Measurements from ENCODE around the gene PHF2. TPM values are rescaled to one million over a fixed set of nuclear protein-coding genes. Genes with fewer than 3 reads are reported as not detected.
A peak's percentile ranks its signal among the peaks of the same experiment; 100 is the strongest.

The PHF2 gene
- total RNA-seq, 1 experiment from 2014 or later = 10.6 TPM

- Histone ChIP-seq H3K4me3 (ENCODE audit: insufficient read depth, low read depth, low read length) (no peak overlapping the region), H3K27me3 (ENCODE audit: control insufficient read depth, insufficient read depth, low read length) (no peaks in the 10 kb centered on the region), H3K36me3 (replicated peaks; ENCODE audit: control insufficient read depth, insufficient read depth, low read length) (no peaks in the 10 kb centered on the region)
- no peak for DNase-seq
Observed at GRCh38 chr9:93613791-93614190, 37.4 kb downstream of the PHF2 start.

GRCh38 chr9:93614830-93615468, 38.6 kb downstream of the PHF2 start:
- no peaks in the 10 kb centered on the region for H3K36me3 ChIP-seq (replicated peaks; ENCODE audit: control insufficient read depth, insufficient read depth, low read length)
- no peaks in the 10 kb centered on the region for H3K27me3 ChIP-seq (ENCODE audit: control insufficient read depth, insufficient read depth, low read length)
- no peak for DNase-seq
- no peak overlapping the region for H3K4me3 ChIP-seq (ENCODE audit: insufficient read depth, low read depth, low read length)

- no peak for DNase-seq
- Histone ChIP-seq H3K36me3 (replicated peaks; ENCODE audit: control insufficient read depth, insufficient read depth, low read length) (no peaks in the 10 kb centered on the region), H3K4me3 (ENCODE audit: insufficient read depth, low read depth, low read length) (no peak overlapping the region), H3K27me3 (ENCODE audit: control insufficient read depth, insufficient read depth, low read length) (no peaks in the 10 kb centered on the region)
Observed at GRCh38 chr9:93616044-93616443, 39.7 kb downstream of the PHF2 start.

GRCh38 chr9:93617273-93617672, 40.9 kb downstream of the PHF2 start:
- no peaks in the 10 kb centered on the region for H3K27me3 ChIP-seq (ENCODE audit: control insufficient read depth, insufficient read depth, low read length)
- no peak overlapping the region for H3K4me3 ChIP-seq (ENCODE audit: insufficient read depth, low read depth, low read length)
- peak; percentile 63 for DNase-seq
- no peaks in the 10 kb centered on the region for H3K36me3 ChIP-seq (replicated peaks; ENCODE audit: control insufficient read depth, insufficient read depth, low read length)

GRCh38 chr9:93619272-93619775, 42.9 kb downstream of the PHF2 start:
- Histone ChIP-seq H3K27me3 (ENCODE audit: control insufficient read depth, insufficient read depth, low read length) (no peaks in the 10 kb centered on the region), H3K36me3 (replicated peaks; ENCODE audit: control insufficient read depth, insufficient read depth, low read length) (no peaks in the 10 kb centered on the region)
- peak; percentile 37 for DNase-seq

GRCh38 chr9:93620041-93620506, 43.7 kb downstream of the PHF2 start:
- Histone ChIP-seq H3K4me3 (ENCODE audit: insufficient read depth, low read depth, low read length) (no peak overlapping the region), H3K27me3 (ENCODE audit: control insufficient read depth, insufficient read depth, low read length) (no peaks in the 10 kb centered on the region), H3K36me3 (replicated peaks; ENCODE audit: control insufficient read depth, insufficient read depth, low read length) (no peaks in the 10 kb centered on the region)
- peak; percentile 71 for DNase-seq

More at GRCh38 chr9:93619272-93619775, 42.9 kb downstream of the PHF2 start:
- H3K4me3 ChIP-seq (ENCODE audit: insufficient read depth, low read depth, low read length) = no peak overlapping the region

GRCh38 chr9:93620881-93621820, 44.8 kb downstream of the PHF2 start:
- DNase-seq = no peak
- Histone ChIP-seq H3K36me3 (replicated peaks; ENCODE audit: control insufficient read depth, insufficient read depth, low read length) (no peaks in the 10 kb centered on the region), H3K27me3 (ENCODE audit: control insufficient read depth, insufficient read depth, low read length) (no peaks in the 10 kb centered on the region), H3K4me3 (ENCODE audit: insufficient read depth, low read depth, low read length) (no peak overlapping the region)

- no peak for DNase-seq
- H3K4me3 ChIP-seq (ENCODE audit: insufficient read depth, low read depth, low read length) = no peak overlapping the region
- no peaks in the 10 kb centered on the region for H3K27me3 ChIP-seq (ENCODE audit: control insufficient read depth, insufficient read depth, low read length)
- H3K36me3 ChIP-seq (replicated peaks; ENCODE audit: control insufficient read depth, insufficient read depth, low read length) = no peaks in the 10 kb centered on the region
Observed at GRCh38 chr9:93621922-93622321, 45.5 kb downstream of the PHF2 start.

GRCh38 chr9:93622691-93623090, 46.3 kb downstream of the PHF2 start:
- H3K27me3 ChIP-seq (ENCODE audit: control insufficient read depth, insufficient read depth, low read length) = no peaks in the 10 kb centered on the region
- no peaks in the 10 kb centered on the region for H3K36me3 ChIP-seq (replicated peaks; ENCODE audit: control insufficient read depth, insufficient read depth, low read length)
- no peak for DNase-seq
- no peak overlapping the region for H3K4me3 ChIP-seq (ENCODE audit: insufficient read depth, low read depth, low read length)

- H3K4me3 ChIP-seq (ENCODE audit: insufficient read depth, low read depth, low read length) = no peak overlapping the region
Observed at GRCh38 chr9:93623753-93624152, 47.4 kb downstream of the PHF2 start.

GRCh38 chr9:93624431-93624834, 48.0 kb downstream of the PHF2 start:
- H3K4me3 ChIP-seq (ENCODE audit: insufficient read depth, low read depth, low read length) = no peak overlapping the region
- DNase-seq = no peak
- H3K36me3 ChIP-seq (replicated peaks; ENCODE audit: control insufficient read depth, insufficient read depth, low read length) = no peaks in the 10 kb centered on the region
- no peaks in the 10 kb centered on the region for H3K27me3 ChIP-seq (ENCODE audit: control insufficient read depth, insufficient read depth, low read length)

More at GRCh38 chr9:93623753-93624152, 47.4 kb downstream of the PHF2 start:
- no peak for DNase-seq
- Histone ChIP-seq H3K27me3 (ENCODE audit: control insufficient read depth, insufficient read depth, low read length) (no peaks in the 10 kb centered on the region), H3K36me3 (replicated peaks; ENCODE audit: control insufficient read depth, insufficient read depth, low read length) (no peaks in the 10 kb centered on the region)

GRCh38 chr9:93624977-93625376, 48.6 kb downstream of the PHF2 start:
- Histone ChIP-seq H3K36me3 (replicated peaks; ENCODE audit: control insufficient read depth, insufficient read depth, low read length) (no peaks in the 10 kb centered on the region), H3K27me3 (ENCODE audit: control insufficient read depth, insufficient read depth, low read length) (no peaks in the 10 kb centered on the region), H3K4me3 (ENCODE audit: insufficient read depth, low read depth, low read length) (no peak overlapping the region)
- DNase-seq = no peak

GRCh38 chr9:93629920-93630319, 53.5 kb downstream of the PHF2 start:
- Histone ChIP-seq H3K36me3 (replicated peaks; ENCODE audit: control insufficient read depth, insufficient read depth, low read length) (no peaks in the 10 kb centered on the region), H3K27me3 (ENCODE audit: control insufficient read depth, insufficient read depth, low read length) (no peaks in the 10 kb centered on the region), H3K4me3 (ENCODE audit: insufficient read depth, low read depth, low read length) (no peak overlapping the region)
- DNase-seq = no peak

- no peaks in the 10 kb centered on the region for H3K36me3 ChIP-seq (replicated peaks; ENCODE audit: control insufficient read depth, insufficient read depth, low read length)
- H3K27me3 ChIP-seq (ENCODE audit: control insufficient read depth, insufficient read depth, low read length) = no peaks in the 10 kb centered on the region
- no peak for DNase-seq
- no peak overlapping the region for H3K4me3 ChIP-seq (ENCODE audit: insufficient read depth, low read depth, low read length)
Observed at GRCh38 chr9:93630806-93631411, 54.5 kb downstream of the PHF2 start.

Data from H7 (cell line).